ENCODE measurements around the gene EVL. TPM values are rescaled to one million over a fixed set of nuclear protein-coding genes. Genes with fewer than 3 reads are reported as not detected.

EVL gene
- polyA plus RNA-seq, 2 of the 4 experiments (the other 2 are of a cell fraction), result 14.8 to 32.9 TPM

DNA sequence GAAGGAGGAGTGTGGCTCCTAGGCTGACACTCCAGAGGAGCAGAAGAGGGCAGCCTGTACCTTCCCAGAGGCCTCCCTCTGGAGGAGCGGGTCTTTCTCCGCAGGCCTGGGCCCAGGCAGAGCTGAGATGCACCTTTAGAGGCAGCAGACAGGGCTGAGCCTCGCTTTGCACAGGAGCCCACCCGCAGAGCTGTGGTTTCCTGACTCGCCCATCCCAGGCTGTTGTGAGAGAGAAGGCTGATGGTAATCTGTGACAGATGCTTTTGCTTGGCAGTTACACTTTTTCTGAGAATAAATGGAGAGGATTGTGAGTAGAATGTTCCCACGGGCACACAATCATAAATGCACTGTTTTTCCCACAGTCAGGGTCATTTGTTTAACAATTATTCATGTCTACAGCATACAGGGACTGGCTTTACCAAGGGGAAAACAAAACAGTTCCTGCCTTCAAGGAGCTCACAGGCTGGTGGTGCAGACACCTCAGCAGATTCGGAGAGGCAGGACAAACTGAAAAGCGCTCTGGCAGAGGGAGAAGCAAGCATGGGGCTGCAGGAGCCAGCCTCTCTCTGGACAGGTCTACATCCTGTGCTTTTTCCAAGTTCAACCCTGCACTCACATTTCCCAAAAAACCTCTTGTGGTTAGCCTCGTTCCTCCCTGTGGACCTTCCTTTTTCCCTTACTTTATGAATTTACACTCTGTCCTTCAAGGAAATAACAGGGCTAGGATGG, 13.9 kb downstream of the EVL start:
- Histone ChIP-seq H3K4me3 (no peak overlapping the region), H3K27ac (0 out of 6 replicates have a peak overlapping the region, but pooled peaks of 1 of the 2 experiments have one; percentile 15), H3K9me3 (no peaks in the 10 kb centered on the region), H3K4me1 (no peaks in the 10 kb centered on the region), H3K4me2 (no peak overlapping the region)
- TF ChIP-seq CBX8 (IDR thresholded peaks at IDR 0.05) (no peak), RAD21 (conservative IDR thresholded peaks at IDR 0.05 in 1 of 2, IDR thresholded peaks at IDR 0.05 in 1 of 2) (0 out of 5 replicates have a peak, but pooled peaks have one; percentile 3 to 11), SMC3 (IDR thresholded peaks at IDR 0.05) (no peak)
- ATAC-seq, result peak; percentile 38 to 63; a peak in 3 of 6 replicates
- FAIRE-seq, result no peak
- no peak for DNase-seq (ENCODE audit: low read depth in 1 of 2, low spot score in 1 of 2)
- WGBS (ENCODE audit: missing lambda C conversion rate), result 79% methylated on average over 7 of the region's 9 CpGs
- CTCF ChIA-PET, result interaction anchor here (0.6 to 9.1 kb wide), 8 partner anchors 10 to 397 kb away, joined by 3 to 52 read pairs (median 4); no protein-coding TSS in a partner anchor
- POLR2A ChIA-PET, result no interaction called here

GRCh38 chr14:100079726-100080005, 14.4 kb downstream of the EVL start:
- Histone ChIP-seq H3K9me3 (no peaks in the 10 kb centered on the region), H3K27ac (no peak overlapping the region), H3K4me1 (no peaks in the 10 kb centered on the region), H3K4me3 (no peak overlapping the region), H3K4me2 (no peak overlapping the region)
- ATAC-seq, result no peak
- ChIA-PET CTCF (interaction anchor here (0.6 to 9.1 kb wide), 8 partner anchors 10 to 397 kb away, joined by 3 to 52 read pairs (median 6); no protein-coding TSS in a partner anchor), POLR2A (no interaction called here)
- FAIRE-seq, result no peak
- DNase-seq (ENCODE audit: low read depth in 1 of 2, low spot score in 1 of 2), result no peak
- 84% methylated on average over 5 of the region's 5 CpGs for WGBS (ENCODE audit: missing lambda C conversion rate)
- no peak for TF ChIP-seq MAFK (IDR thresholded peaks at IDR 0.05; ENCODE audit: partially characterized antibody)
- TF ChIP-seq BCL3 (IDR thresholded peaks at IDR 0.05), result no peak
- TF ChIP-seq FOSL2 (IDR thresholded peaks at IDR 0.05), result no peak
- no peak for TF ChIP-seq FOSL2 (CRISPR knock-in tag; IDR thresholded peaks at IDR 0.05)
- TF ChIP-seq ZSCAN20 (CRISPR knock-in tag; IDR thresholded peaks at IDR 0.05), result no peak
- no peak for TF ChIP-seq GATA3 (IDR thresholded peaks at IDR 0.05; ENCODE audit: borderline replicate concordance)

GRCh38 chr14:100080206-100080605, 15.0 kb downstream of the EVL start:
- CTCF ChIA-PET, result interaction anchor here (0.6 to 9.1 kb wide), 7 partner anchors 11 to 398 kb away, joined by 3 to 52 read pairs (median 6); no protein-coding TSS in a partner anchor
- TF ChIP-seq CEBPB (IDR thresholded peaks at IDR 0.05) (no peak), EP300 (IDR thresholded peaks at IDR 0.05) (no peak), ZFP36 (IDR thresholded peaks at IDR 0.05; ENCODE audit: borderline replicate concordance, partially characterized antibody) (no peak), RCOR1 (IDR thresholded peaks at IDR 0.05; ENCODE audit: low read depth, low read length) (no peak), RAD21 (conservative IDR thresholded peaks at IDR 0.05 in 1 of 2, IDR thresholded peaks at IDR 0.05 in 1 of 2) (no peak), HOXB13 (CRISPR knock-in tag; IDR thresholded peaks at IDR 0.05; ENCODE audit: low read depth) (no peak), POLR2AphosphoS2 (conservative IDR thresholded peaks at IDR 0.05; ENCODE audit: low read length) (no peak), ZC3H11A (IDR thresholded peaks at IDR 0.05) (no peak), KDM5A (IDR thresholded peaks at IDR 0.05) (no peak), SREBF2 (IDR thresholded peaks at IDR 0.05) (no peak), KDM1A (IDR thresholded peaks at IDR 0.05; ENCODE audit: low read depth) (no peak), HEYL (CRISPR knock-in tag; IDR thresholded peaks at IDR 0.05) (no peak), ZNF302 (CRISPR knock-in tag; IDR thresholded peaks at IDR 0.05) (no peak), HOXB5 (CRISPR knock-in tag; IDR thresholded peaks at IDR 0.05) (no peak), FOXS1 (CRISPR knock-in tag; IDR thresholded peaks at IDR 0.05) (no peak), NR3C1 (IDR thresholded peaks at IDR 0.05) (no peak), NPAS2 (CRISPR knock-in tag; IDR thresholded peaks at IDR 0.05; ENCODE audit: borderline replicate concordance) (no peak)

More at GRCh38 chr14:100080206-100080605, 15.0 kb downstream of the EVL start:
- Histone ChIP-seq H3K4me1 (no peaks in the 10 kb centered on the region), H3K27ac (no peak overlapping the region), H3K9me3 (no peaks in the 10 kb centered on the region), H3K4me2 (no peak overlapping the region), H3K4me3 (no peak overlapping the region)
- WGBS (ENCODE audit: missing lambda C conversion rate), result 90% methylated on average over 5 of the region's 5 CpGs
- ATAC-seq (no peak), FAIRE-seq (no peak), DNase-seq (ENCODE audit: low read depth in 1 of 2, low spot score in 1 of 2) (no peak)
- POLR2A ChIA-PET, result no interaction called here
